Stimulated activated CD8-positive, alpha-beta memory T cell treated with anti-CD3 and anti-CD28 coated beads, Interleukin-12 subunit alpha, Interleukin-12 subunit beta, amount 100 ng/mL, for 4 hours (primary cell): Measurements from ENCODE around the gene FBXL15.
A peak's percentile ranks its signal among the peaks of the same experiment; 100 is the strongest.
"Not testable (repeated sequence)": the region's sequence is repeated elsewhere in the genome, so short reads cannot be mapped to it uniquely, and the experiment has no call there.

ENCODE experiments used
- DNase-seq: peaks from one replicate; pipeline ENCODE4 v3.0.0-alpha.2; 2020; ENCODE audit warnings: low read depth

FBXL15 gene

GRCh38 chr10:102431452-102432124 lies 11.0 kb downstream of the FBXL15 start:
- DNase-seq = no peak

- peak; percentile 88 for DNase-seq
Observed at GRCh38 chr10:102432162-102432950, 11.7 kb downstream of the FBXL15 start, which contains the start of gene CUEDC2. Gene CUEDC2, minus strand, starts transcription at chr10:102432574. Its CDS starts 7,386 bp downstream, at chr10:102425188.

- DNase-seq = no peak
Observed at GRCh38 chr10:102433619-102434046, 13.0 kb downstream of the FBXL15 start.

GRCh38 chr10:102434394-102435132 lies 13.9 kb downstream of the FBXL15 start:
- no peak for DNase-seq

GRCh38 chr10:102435133-102435497 lies 14.5 kb downstream of the FBXL15 start:
- no peak for DNase-seq

GRCh38 chr10:102435529-102436233 lies 15.0 kb downstream of the FBXL15 start:
- DNase-seq = no peak

- no peak for DNase-seq
Observed at GRCh38 chr10:102436312-102436711, 15.7 kb downstream of the FBXL15 start.

GRCh38 chr10:102437515-102437914 lies 16.9 kb downstream of the FBXL15 start:
- DNase-seq = no peak

- no peak for DNase-seq
Observed at GRCh38 chr10:102438374-102438773, 17.7 kb downstream of the FBXL15 start.

- DNase-seq = no peak
Observed at GRCh38 chr10:102444851-102445250, 24.2 kb downstream of the FBXL15 start.

GRCh38 chr10:102449321-102450123 lies 28.9 kb downstream of the FBXL15 start:
- peak; percentile 69 for DNase-seq

- DNase-seq = no peak
Observed at GRCh38 chr10:102450124-102450373, 29.4 kb downstream of the FBXL15 start.

- peak; percentile 85 for DNase-seq
Observed at GRCh38 chr10:102450374-102451104, 29.9 kb downstream of the FBXL15 start.

- DNase-seq = no peak
Observed at GRCh38 chr10:102451105-102451969, 30.7 kb downstream of the FBXL15 start, which contains the start of gene C10orf95. Gene C10orf95, minus strand, starts transcription at chr10:102451543. Its CDS starts 450 bp downstream, at chr10:102451093.

- DNase-seq = no peak
Observed at GRCh38 chr10:102452672-102453340, 32.2 kb downstream of the FBXL15 start.

GRCh38 chr10:102453502-102453901 lies 32.9 kb downstream of the FBXL15 start:
- DNase-seq = no peak

- DNase-seq = not testable (repeated sequence)
Observed at GRCh38 chr10:102454662-102455487, 34.2 kb downstream of the FBXL15 start.

- DNase-seq = no peak
Observed at GRCh38 chr10:102455893-102456471, 35.3 kb downstream of the FBXL15 start.
